A549 (cell line): ENCODE data around the gene ANKRD16. TPM values are rescaled to one million over a fixed set of nuclear protein-coding genes. Genes with fewer than 3 reads are reported as not detected.
A peak's percentile ranks its signal among the peaks of the same experiment; 100 is the strongest.

Source experiments
- ATAC-seq, 2 experiments: fragments of 200-7000 bp in 1 of 2; fragments of >200 bp in 1 of 2; cut with Nextera tagmentation in 1 of 2; cut with Tn5 transposase in 1 of 2; 3 replicates each; pipeline versions ENCODE4 v1.8.0 to v1.9.1; 2018 to 2020; ENCODE audit warnings: mild to moderate bottlenecking in 1 of 2, moderate library complexity in 1 of 2
- CTCF ChIA-PET: fragments of 300-600 bp; sonication (Branson Sonifier 250); formaldehyde crosslinking; extraction: SDS; loops from one replicate; lab custom pipeline; 2021; ENCODE audit warnings: antibody characterized with exemption, inconsistent platforms; lab: Yijun Ruan, JAX
- POLR2A ChIA-PET: fragments of 350-600 bp; formaldehyde crosslinking; extraction: SDS; loops from one replicate; lab custom pipeline; 2021; ENCODE audit warnings: antibody characterized with exemption, inconsistent platforms; lab: Yijun Ruan, JAX
- DNase-seq, 2 experiments: peaks; one replicate each; pipeline versions ENCODE4 v3.0.0 to v3.0.0-alpha.2; 2011 to 2016; ENCODE audit warnings: low read depth in 1 of 2, low spot score in 1 of 2
- FAIRE-seq: peaks from 2 replicates; lab custom pipeline; 2011; peaks lifted over from hg19 to GRCh38; lab: Jason Lieb, UNC
- H3K27ac ChIP-seq, 2 experiments: fragments of >200 bp; sonication (Bioruptor Twin); formaldehyde crosslinking; 3 replicates each; pipeline ENCODE4 v1.5.1; 2016 to 2017
- H3K4me1 ChIP-seq: fragments of >200 bp; sonication (Bioruptor Twin); formaldehyde crosslinking; 3 replicates; pipeline ENCODE4 v1.6.1; 2016
- H3K4me2 ChIP-seq: fragments of >200 bp; sonication (Bioruptor Twin); formaldehyde crosslinking; 3 replicates; pipeline ENCODE4 v1.6.1; 2016
- H3K4me3 ChIP-seq: fragments of >200 bp; sonication (Bioruptor Twin); formaldehyde crosslinking; 3 replicates; pipeline ENCODE4 v1.5.1; 2016
- H3K9me3 ChIP-seq: fragments of >200 bp; sonication (Bioruptor Twin); formaldehyde crosslinking; 3 replicates; pipeline ENCODE4 v1.6.1; 2016
- ATOH8 ChIP-seq: fragments of 250-450 bp; sonication (Bioruptor Pico); IDR thresholded peaks from 2 replicates; pipeline ENCODE4 v1.5.0; 2020; ENCODE audit warnings: low read depth, mild to moderate bottlenecking, moderate library complexity
- CBX8 ChIP-seq: fragments of 200-600 bp; sonication (generic); IDR thresholded peaks from 2 replicates; pipeline ENCODE4 v1.6.1; 2016
- CTCF ChIP-seq: fragments of >200 bp; sonication (Bioruptor Twin); formaldehyde crosslinking; IDR thresholded peaks from 3 replicates; pipeline ENCODE4 v1.5.1; 2016
- EHF ChIP-seq: fragments of 250-450 bp; sonication (Bioruptor Pico); IDR thresholded peaks from 2 replicates; pipeline ENCODE4 v1.5.0; 2020; ENCODE audit warnings: mild to moderate bottlenecking
- ELK1 ChIP-seq: fragments of 150-350 bp; IDR thresholded peaks from 2 replicates; pipeline ENCODE4 v1.6.1; 2014; ENCODE audit warnings: low read depth, mild to moderate bottlenecking, low read length
- EP300 ChIP-seq, 2 experiments: fragments of >200 bp; sonication (Bioruptor Twin); formaldehyde crosslinking; IDR thresholded peaks; 2 replicates in 1 of 2; 3 replicates in 1 of 2; pipeline ENCODE4 v1.6.1; 2016 to 2017
- FOSB ChIP-seq: fragments of 250-450 bp; sonication (Bioruptor Pico); IDR thresholded peaks from 2 replicates; pipeline ENCODE4 v1.5.0; 2020; ENCODE audit warnings: mild to moderate bottlenecking, moderate library complexity
- HDAC2 ChIP-seq: fragments of 200-600 bp; sonication (generic); IDR thresholded peaks from 2 replicates; pipeline ENCODE4 v1.6.1; 2016
- JUNB ChIP-seq: fragments of >200 bp; sonication (Bioruptor Twin); formaldehyde crosslinking; IDR thresholded peaks from 2 replicates; pipeline ENCODE4 v1.6.1; 2016
- KDM5A ChIP-seq: fragments of 200-600 bp; sonication (generic); IDR thresholded peaks from 2 replicates; pipeline ENCODE4 v1.6.1; 2016; ENCODE audit warnings: antibody characterized with exemption, mild to moderate bottlenecking
- MAFK ChIP-seq: fragments of 450-650 bp; IDR thresholded peaks from 2 replicates; pipeline ENCODE4 v1.6.1; 2014; ENCODE audit not compliant: partially characterized antibody
- MAZ ChIP-seq: fragments of 150-350 bp; IDR thresholded peaks from 2 replicates; pipeline ENCODE4 v1.6.1; 2014; ENCODE audit warnings: antibody characterized with exemption, low read depth, low read length, borderline replicate concordance
- NFE2L2 ChIP-seq: fragments of 150-350 bp; conservative IDR thresholded peaks from 2 replicates; pipeline ENCODE4 v1.6.1; 2014; ENCODE audit warnings: low read length
- NR3C1 ChIP-seq: fragments of >200 bp; sonication (Bioruptor Twin); formaldehyde crosslinking; IDR thresholded peaks from 3 replicates; pipeline ENCODE4 v1.6.1; 2017
- PBX3 ChIP-seq: IDR thresholded peaks from 2 replicates; pipeline ENCODE4 v1.6.1; 2012
- PHF8 ChIP-seq: fragments of 200-600 bp; sonication (generic); IDR thresholded peaks from 2 replicates; pipeline ENCODE4 v1.6.1; 2016; ENCODE audit warnings: low read depth, mild to moderate bottlenecking, antibody characterized with exemption, moderate library complexity, borderline replicate concordance
- POLR2A ChIP-seq: IDR thresholded peaks from 2 replicates; pipeline ENCODE4 v1.6.1; 2012; ENCODE audit warnings: mild to moderate bottlenecking, low read length
- RAD21 ChIP-seq, 2 experiments: fragments of >200 bp in 1 of 2; sonication (Bioruptor Twin) in 1 of 2; formaldehyde crosslinking in 1 of 2; IDR thresholded peaks in 1 of 2; conservative IDR thresholded peaks in 1 of 2; 2 replicates in 1 of 2; 3 replicates in 1 of 2; pipeline ENCODE4 v1.6.1; 2012 to 2018; ENCODE audit warnings: inconsistent platforms in 1 of 2
- REST ChIP-seq: fragments of 200-600 bp; sonication (generic); IDR thresholded peaks from 2 replicates; pipeline ENCODE4 v1.6.1; 2016; ENCODE audit warnings: antibody characterized with exemption, mild to moderate bottlenecking, moderate library complexity
- RFX5 ChIP-seq: fragments of 450-650 bp; IDR thresholded peaks from 2 replicates; pipeline ENCODE4 v1.7.1; 2014; ENCODE audit warnings: antibody characterized with exemption, mild to moderate bottlenecking, moderate library complexity
- SMC3 ChIP-seq: fragments of >200 bp; sonication (Bioruptor Twin); formaldehyde crosslinking; IDR thresholded peaks from 3 replicates; pipeline ENCODE4 v1.6.1; 2018; ENCODE audit warnings: inconsistent platforms
- TFCP2L1 ChIP-seq: fragments of 250-450 bp; sonication (Bioruptor Pico); IDR thresholded peaks from 2 replicates; pipeline ENCODE4 v1.5.0; 2021; ENCODE audit warnings: mild to moderate bottlenecking
- WGBS: methylation state at CpG from one replicate; pipeline ENCODE4 v1.1.6; 2017; ENCODE audit errors: missing lambda C conversion rate; 5-methylcytosine and 5-hydroxymethylcytosine counted together
- polyA plus RNA-seq, 4 experiments: library from polyadenylated mRNA; depleted of rRNA in 3 of 4; stranded (reverse); fragments of >200 nt; fragmentation: RNase III in 1 of 4; extraction: RNeasy Plus Mini Kit Qiagen cat#74134 plus additional on column Dnase treatment in 1 of 4; gene quantifications; 2 replicates in 3 of 4; 3 replicates in 1 of 4; pipeline ENCODE4 v1.2.3, GENCODE V29; 2011 to 2017

Gene ANKRD16
- polyA plus RNA-seq, 2 of the 4 experiments (the other 2 are of a cell fraction), result 7.3 to 8.9 TPM

GRCh38 chr10:5873515-5873995 lies 16.1 kb downstream of the ANKRD16 start:
- POLR2A ChIA-PET, result interaction anchor here (0.7 to 2.4 kb wide), 3 partner anchors 15 to 60 kb away, joined by 3 to 18 read pairs (median 4); partner anchors contain the start of gene GDI2

GRCh38 chr10:5871596-5871995 lies 18.1 kb downstream of the ANKRD16 start:
- Histone ChIP-seq H3K27ac (no peak overlapping the region), H3K4me2 (no peak overlapping the region), H3K4me1 (no peaks in the 10 kb centered on the region), H3K9me3 (0 out of 3 replicates have a peak, but pooled peaks cover 3% of the 10 kb centered on the region), H3K4me3 (no peak overlapping the region)
- ChIA-PET POLR2A (no interaction called here), CTCF (interaction anchor here (0.9 to 2.2 kb wide), 5 partner anchors 9 to 27 kb away, joined by 3 to 8 read pairs (median 5); no protein-coding TSS in a partner anchor)
- WGBS, result 91% methylated on average over 5 of the region's 5 CpGs
- FAIRE-seq (no peak), ATAC-seq (no peak), DNase-seq (no peak)
- TF ChIP-seq RFX5 (no peak), KDM5A (no peak), MAFK (no peak), TFCP2L1 (CRISPR knock-in tag) (no peak), EHF (no peak), REST (no peak), FOSB (CRISPR knock-in tag) (no peak), NR3C1 (no peak), PHF8 (no peak), JUNB (no peak), ATOH8 (CRISPR knock-in tag) (no peak), SMC3 (no peak), ELK1 (no peak), CBX8 (no peak), NFE2L2 (no peak), MAZ (no peak), HDAC2 (no peak), PBX3 (no peak)

More at GRCh38 chr10:5873515-5873995, 16.1 kb downstream of the ANKRD16 start:
- 0 out of 3 replicates have a peak, but pooled peaks cover 3% of the 10 kb centered on the region for H3K9me3 ChIP-seq
- FAIRE-seq (no peak), DNase-seq (peak; percentile 71 to 82), ATAC-seq (peak; percentile 86 to 92)
- H3K27ac ChIP-seq, result no peak overlapping the region
- no peak overlapping the region for H3K4me2 ChIP-seq
- TF ChIP-seq POLR2A (no peak), RAD21 (conservative IDR thresholded peaks at IDR 0.05 in 1 of 2, IDR thresholded peaks at IDR 0.05 in 1 of 2) (peak; percentile 57 to 65), SMC3 (peak; percentile 82), ATOH8 (CRISPR knock-in tag) (no peak), EP300 (IDR thresholded peaks at IDR 0.05) (no peak), CTCF (peak; percentile 81)
- WGBS, result 49% methylated on average over 9 of the region's 9 CpGs
- no peak overlapping the region for H3K4me3 ChIP-seq
- CTCF ChIA-PET, result interaction anchor here (0.6 to 2.9 kb wide), 22 partner anchors 10 to 641 kb away, joined by 3 to 20 read pairs (median 4); partner anchors contain the start of genes ANKRD16, FBH1 and GDI2
- H3K4me1 ChIP-seq, result no peaks in the 10 kb centered on the region
